ENCODE results near the gene HHLA2.

The HHLA2 gene

GRCh38 chr3:108300103-108300849, 3.9 kb downstream of the HHLA2 start:
- no peak overlapping the region for H3K4me3 ChIP-seq (ENCODE audit: low read depth in 1 of 2, low read length in 2 of 2)
- H3K36me3 ChIP-seq (ENCODE audit: control insufficient read depth in 1 of 2, insufficient read depth in 2 of 2, low read length in 2 of 2), result no peaks in the 10 kb centered on the region
- no peaks in the 10 kb centered on the region for H3K27me3 ChIP-seq (ENCODE audit: low read depth, low read length)
- H3K9me3 ChIP-seq (ENCODE audit: control insufficient read depth in 1 of 2, low read length in 2 of 2), result no peaks in the 10 kb centered on the region
- H3K4me1 ChIP-seq (ENCODE audit: control insufficient read depth in 1 of 2, insufficient read depth in 2 of 2, low read length in 2 of 2), result no peaks in the 10 kb centered on the region
- H3K27ac ChIP-seq (ENCODE audit: low read length), result no peak overlapping the region

- Histone ChIP-seq H3K36me3 (ENCODE audit: control insufficient read depth in 1 of 2, insufficient read depth in 2 of 2, low read length in 2 of 2) (no peaks in the 10 kb centered on the region), H3K4me1 (ENCODE audit: control insufficient read depth in 1 of 2, insufficient read depth in 2 of 2, low read length in 2 of 2) (no peaks in the 10 kb centered on the region), H3K27ac (ENCODE audit: low read length) (no peak overlapping the region), H3K27me3 (ENCODE audit: low read depth, low read length) (no peaks in the 10 kb centered on the region), H3K9me3 (ENCODE audit: control insufficient read depth in 1 of 2, low read length in 2 of 2) (no peaks in the 10 kb centered on the region), H3K4me3 (ENCODE audit: low read depth in 1 of 2, low read length in 2 of 2) (no peak overlapping the region)
These were observed 5.5 kb downstream of the HHLA2 start for GRCh38 chr3:108301695-108302404.

GRCh38 chr3:108302570-108302969, 6.2 kb downstream of the HHLA2 start:
- no peak overlapping the region for H3K27ac ChIP-seq (ENCODE audit: low read length)
- H3K4me1 ChIP-seq (ENCODE audit: control insufficient read depth in 1 of 2, insufficient read depth in 2 of 2, low read length in 2 of 2), result no peaks in the 10 kb centered on the region
- H3K9me3 ChIP-seq (ENCODE audit: control insufficient read depth in 1 of 2, low read length in 2 of 2), result no peaks in the 10 kb centered on the region
- H3K4me3 ChIP-seq (ENCODE audit: low read depth in 1 of 2, low read length in 2 of 2), result no peak overlapping the region
- no peaks in the 10 kb centered on the region for H3K27me3 ChIP-seq (ENCODE audit: low read depth, low read length)
- H3K36me3 ChIP-seq (ENCODE audit: control insufficient read depth in 1 of 2, insufficient read depth in 2 of 2, low read length in 2 of 2), result no peaks in the 10 kb centered on the region

- no peak overlapping the region for H3K27ac ChIP-seq (ENCODE audit: low read length)
- peaks cover 0 to 3% of the 10 kb centered on the region in 2 donors for H3K9me3 ChIP-seq (ENCODE audit: control insufficient read depth in 1 of 2, low read length in 2 of 2)
- H3K36me3 ChIP-seq (ENCODE audit: control insufficient read depth in 1 of 2, insufficient read depth in 2 of 2, low read length in 2 of 2), result no peaks in the 10 kb centered on the region
- H3K27me3 ChIP-seq (ENCODE audit: low read depth, low read length), result no peaks in the 10 kb centered on the region
- no peak overlapping the region for H3K4me3 ChIP-seq (ENCODE audit: low read depth in 1 of 2, low read length in 2 of 2)
- no peaks in the 10 kb centered on the region for H3K4me1 ChIP-seq (ENCODE audit: control insufficient read depth in 1 of 2, insufficient read depth in 2 of 2, low read length in 2 of 2)
These were observed 9.3 kb downstream of the HHLA2 start for GRCh38 chr3:108305484-108306172.

- no peaks in the 10 kb centered on the region for H3K36me3 ChIP-seq (ENCODE audit: control insufficient read depth in 1 of 2, insufficient read depth in 2 of 2, low read length in 2 of 2)
- peaks cover 0 to 3% of the 10 kb centered on the region in 2 donors for H3K9me3 ChIP-seq (ENCODE audit: control insufficient read depth in 1 of 2, low read length in 2 of 2)
- no peak overlapping the region for H3K4me3 ChIP-seq (ENCODE audit: low read depth in 1 of 2, low read length in 2 of 2)
- H3K27me3 ChIP-seq (ENCODE audit: low read depth, low read length), result no peaks in the 10 kb centered on the region
- H3K4me1 ChIP-seq (ENCODE audit: control insufficient read depth in 1 of 2, insufficient read depth in 2 of 2, low read length in 2 of 2), result no peaks in the 10 kb centered on the region
- H3K27ac ChIP-seq (ENCODE audit: low read length), result no peak overlapping the region
These were observed 15.4 kb downstream of the HHLA2 start for GRCh38 chr3:108311797-108312196.

- no peak overlapping the region for H3K27ac ChIP-seq (ENCODE audit: low read length)
- no peaks in the 10 kb centered on the region for H3K4me1 ChIP-seq (ENCODE audit: control insufficient read depth in 1 of 2, insufficient read depth in 2 of 2, low read length in 2 of 2)
- peaks cover 0 to 3% of the 10 kb centered on the region in 2 donors for H3K9me3 ChIP-seq (ENCODE audit: control insufficient read depth in 1 of 2, low read length in 2 of 2)
- no peaks in the 10 kb centered on the region for H3K36me3 ChIP-seq (ENCODE audit: control insufficient read depth in 1 of 2, insufficient read depth in 2 of 2, low read length in 2 of 2)
- H3K27me3 ChIP-seq (ENCODE audit: low read depth, low read length), result no peaks in the 10 kb centered on the region
- H3K4me3 ChIP-seq (ENCODE audit: low read depth in 1 of 2, low read length in 2 of 2), result no peak overlapping the region
These were observed 16.3 kb downstream of the HHLA2 start for GRCh38 chr3:108312656-108313055.

- no peaks in the 10 kb centered on the region for H3K4me1 ChIP-seq (ENCODE audit: control insufficient read depth in 1 of 2, insufficient read depth in 2 of 2, low read length in 2 of 2)
- no peak overlapping the region for H3K27ac ChIP-seq (ENCODE audit: low read length)
- no peaks in the 10 kb centered on the region for H3K27me3 ChIP-seq (ENCODE audit: low read depth, low read length)
- no peak overlapping the region for H3K4me3 ChIP-seq (ENCODE audit: low read depth in 1 of 2, low read length in 2 of 2)
- no peaks in the 10 kb centered on the region for H3K9me3 ChIP-seq (ENCODE audit: control insufficient read depth in 1 of 2, low read length in 2 of 2)
- H3K36me3 ChIP-seq (ENCODE audit: control insufficient read depth in 1 of 2, insufficient read depth in 2 of 2, low read length in 2 of 2), result no peaks in the 10 kb centered on the region
These were observed 19.5 kb downstream of the HHLA2 start for GRCh38 chr3:108315767-108316301.

- no peaks in the 10 kb centered on the region for H3K9me3 ChIP-seq (ENCODE audit: control insufficient read depth in 1 of 2, low read length in 2 of 2)
- H3K4me3 ChIP-seq (ENCODE audit: low read depth in 1 of 2, low read length in 2 of 2), result no peak overlapping the region
- H3K36me3 ChIP-seq (ENCODE audit: control insufficient read depth in 1 of 2, insufficient read depth in 2 of 2, low read length in 2 of 2), result no peaks in the 10 kb centered on the region
- H3K27me3 ChIP-seq (ENCODE audit: low read depth, low read length), result no peaks in the 10 kb centered on the region
- no peak overlapping the region for H3K27ac ChIP-seq (ENCODE audit: low read length)
- no peaks in the 10 kb centered on the region for H3K4me1 ChIP-seq (ENCODE audit: control insufficient read depth in 1 of 2, insufficient read depth in 2 of 2, low read length in 2 of 2)
These were observed 23.2 kb downstream of the HHLA2 start for GRCh38 chr3:108319428-108320082.

GRCh38 chr3:108320746-108321350, 24.5 kb downstream of the HHLA2 start:
- H3K4me1 ChIP-seq (ENCODE audit: control insufficient read depth in 1 of 2, insufficient read depth in 2 of 2, low read length in 2 of 2), result no peaks in the 10 kb centered on the region
- H3K36me3 ChIP-seq (ENCODE audit: control insufficient read depth in 1 of 2, insufficient read depth in 2 of 2, low read length in 2 of 2), result no peaks in the 10 kb centered on the region
- H3K27me3 ChIP-seq (ENCODE audit: low read depth, low read length), result no peaks in the 10 kb centered on the region
- H3K9me3 ChIP-seq (ENCODE audit: control insufficient read depth in 1 of 2, low read length in 2 of 2), result no peaks in the 10 kb centered on the region
- no peak overlapping the region for H3K4me3 ChIP-seq (ENCODE audit: low read depth in 1 of 2, low read length in 2 of 2)
- H3K27ac ChIP-seq (ENCODE audit: low read length), result no peak overlapping the region

GRCh38 chr3:108322352-108322751, 26.0 kb downstream of the HHLA2 start:
- H3K27ac ChIP-seq (ENCODE audit: low read length), result no peak overlapping the region

More at GRCh38 chr3:108322352-108322751, 26.0 kb downstream of the HHLA2 start:
- Histone ChIP-seq H3K36me3 (ENCODE audit: control insufficient read depth in 1 of 2, insufficient read depth in 2 of 2, low read length in 2 of 2) (no peaks in the 10 kb centered on the region), H3K4me3 (ENCODE audit: low read depth in 1 of 2, low read length in 2 of 2) (no peak overlapping the region), H3K4me1 (ENCODE audit: control insufficient read depth in 1 of 2, insufficient read depth in 2 of 2, low read length in 2 of 2) (no peaks in the 10 kb centered on the region), H3K27me3 (ENCODE audit: low read depth, low read length) (no peaks in the 10 kb centered on the region), H3K9me3 (ENCODE audit: control insufficient read depth in 1 of 2, low read length in 2 of 2) (no peaks in the 10 kb centered on the region)
